ENCODE results near the gene GFOD1. TPM values are rescaled to one million over a fixed set of nuclear protein-coding genes. Genes with fewer than 3 reads are reported as not detected.

Gene GFOD1
- total RNA-seq, 2 donors from 2014 or later: 23.8 to 25.3 TPM

DNA sequence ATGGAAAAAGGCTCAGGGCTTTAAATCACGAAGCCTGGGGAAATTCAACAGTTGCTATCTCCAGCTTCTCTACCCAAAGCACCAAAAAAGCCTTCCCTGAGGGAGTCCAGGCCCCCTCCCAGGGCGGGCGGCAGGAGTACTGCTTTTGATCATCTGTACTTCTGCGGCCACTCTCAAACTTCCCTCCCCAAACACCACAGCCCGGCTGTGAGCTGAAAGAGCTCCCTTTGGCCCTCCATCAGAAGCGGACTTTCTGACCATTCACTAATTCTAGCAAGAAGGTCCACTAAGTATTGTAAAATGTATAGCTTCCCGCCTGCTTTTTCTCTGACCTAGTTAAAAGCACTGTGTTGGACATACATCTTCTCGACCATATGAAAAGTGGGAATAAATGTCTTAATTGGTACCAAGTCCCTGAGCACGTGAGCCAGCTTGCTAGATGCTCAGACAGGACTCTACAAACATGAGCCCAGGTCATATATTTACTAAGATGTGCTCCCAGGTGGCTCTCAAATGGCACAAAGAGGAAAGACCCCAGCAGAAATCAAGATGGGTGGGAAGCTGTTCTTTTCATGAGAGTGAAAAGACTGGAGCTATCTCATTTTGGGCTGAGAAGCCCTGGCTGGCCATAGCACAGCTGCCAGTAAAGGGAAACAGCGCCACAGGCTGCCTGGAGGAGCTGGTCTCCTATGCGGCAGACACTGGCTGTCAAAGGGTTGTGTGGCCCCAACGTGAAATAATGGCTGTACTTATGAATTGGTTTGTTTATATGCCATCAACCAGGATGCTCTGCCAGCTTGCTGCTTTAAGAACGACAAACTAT, 58.6 kb downstream of the GFOD1 start:
- no peak overlapping the region for H3K4me3 ChIP-seq
- TF ChIP-seq, protein P1, sequence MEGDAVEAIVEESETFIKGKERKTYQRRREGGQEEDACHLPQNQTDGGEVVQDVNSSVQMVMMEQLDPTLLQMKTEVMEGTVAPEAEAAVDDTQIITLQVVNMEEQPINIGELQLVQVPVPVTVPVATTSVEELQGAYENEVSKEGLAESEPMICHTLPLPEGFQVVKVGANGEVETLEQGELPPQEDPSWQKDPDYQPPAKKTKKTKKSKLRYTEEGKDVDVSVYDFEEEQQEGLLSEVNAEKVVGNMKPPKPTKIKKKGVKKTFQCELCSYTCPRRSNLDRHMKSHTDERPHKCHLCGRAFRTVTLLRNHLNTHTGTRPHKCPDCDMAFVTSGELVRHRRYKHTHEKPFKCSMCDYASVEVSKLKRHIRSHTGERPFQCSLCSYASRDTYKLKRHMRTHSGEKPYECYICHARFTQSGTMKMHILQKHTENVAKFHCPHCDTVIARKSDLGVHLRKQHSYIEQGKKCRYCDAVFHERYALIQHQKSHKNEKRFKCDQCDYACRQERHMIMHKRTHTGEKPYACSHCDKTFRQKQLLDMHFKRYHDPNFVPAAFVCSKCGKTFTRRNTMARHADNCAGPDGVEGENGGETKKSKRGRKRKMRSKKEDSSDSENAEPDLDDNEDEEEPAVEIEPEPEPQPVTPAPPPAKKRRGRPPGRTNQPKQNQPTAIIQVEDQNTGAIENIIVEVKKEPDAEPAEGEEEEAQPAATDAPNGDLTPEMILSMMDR (IDR thresholded peaks at IDR 0.05): no peak
- H3K27me3 ChIP-seq (replicated peaks; ENCODE audit: insufficient read depth): no peaks in the 10 kb centered on the region
- H3K27ac ChIP-seq: no peak overlapping the region
- H3K9me3 ChIP-seq: no peaks in the 10 kb centered on the region
- DNase-seq (ENCODE audit: low spot score) (no peak), ATAC-seq (ENCODE audit: insufficient number of reproducible peaks, low FRiP score, low read depth) (no peak)
- H3K36me3 ChIP-seq: no peaks in the 10 kb centered on the region
- peaks cover 9 to 20% of the 10 kb centered on the region in 2 donors for H3K4me1 ChIP-seq (ENCODE audit: control insufficient read depth in 1 of 2, low read depth in 2 of 2)

DNA sequence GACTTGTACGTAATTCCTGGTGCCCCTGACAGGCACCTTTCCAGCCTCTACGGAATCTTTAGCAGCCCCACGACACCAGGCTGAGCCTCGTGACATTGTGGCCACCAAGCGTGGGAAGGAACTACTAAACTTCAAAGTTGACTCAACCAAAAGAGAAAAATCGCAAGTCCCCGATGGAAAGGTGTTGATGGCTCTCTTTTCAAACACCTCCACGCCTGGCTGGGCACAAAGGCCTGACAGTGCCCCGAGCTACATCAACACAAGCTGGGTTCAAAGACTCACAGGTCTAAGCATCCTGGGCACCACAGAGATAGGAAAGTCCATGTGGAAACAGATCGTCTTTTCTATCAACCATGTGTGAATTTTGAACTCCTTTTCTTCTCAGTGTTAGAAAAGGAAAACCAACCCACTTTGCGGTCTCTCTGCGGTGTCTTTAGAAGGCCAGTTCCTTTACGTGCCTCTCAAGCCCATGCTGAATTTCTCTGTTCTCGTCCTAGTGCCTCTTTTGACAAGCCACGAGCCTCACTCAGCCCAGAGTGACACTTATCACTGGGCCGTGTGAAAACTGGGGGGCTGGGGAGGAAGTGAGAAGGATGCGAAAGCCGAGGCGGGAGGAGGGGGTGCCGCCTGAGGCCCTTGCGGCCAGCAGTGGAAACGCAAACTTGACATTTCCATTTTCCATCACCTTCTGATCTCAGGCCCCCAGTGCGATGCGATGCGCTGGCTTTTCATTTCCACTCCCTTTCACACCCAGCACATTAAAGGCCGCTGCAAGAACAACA, 59.4 kb downstream of the GFOD1 start:
- ATAC-seq (ENCODE audit: insufficient number of reproducible peaks, low FRiP score, low read depth) (no peak), DNase-seq (ENCODE audit: low spot score) (no peak)

DNA sequence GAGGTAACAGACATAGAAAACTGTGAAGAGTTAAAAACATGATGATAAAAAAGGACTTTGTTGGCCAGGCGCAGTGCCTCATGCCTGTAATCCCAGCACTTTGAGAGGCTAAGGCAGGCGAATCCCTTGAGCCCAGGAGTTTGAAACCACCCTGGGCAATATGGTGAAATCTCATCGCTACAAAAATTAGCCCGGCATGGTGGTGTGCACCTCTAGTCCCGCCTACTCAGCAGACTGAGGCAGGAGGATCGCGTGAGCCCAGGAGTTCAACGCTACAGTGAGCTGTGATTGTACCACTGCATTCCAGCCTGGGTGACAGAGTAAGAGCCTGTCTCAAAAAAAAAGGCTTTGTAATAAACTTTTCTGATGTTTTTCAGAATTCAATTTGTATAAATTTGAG, 60.1 kb downstream of the GFOD1 start:
- Histone ChIP-seq H3K27ac (no peak overlapping the region), H3K4me3 (no peak overlapping the region), H3K27me3 (replicated peaks; ENCODE audit: insufficient read depth) (no peaks in the 10 kb centered on the region), H3K9me3 (no peaks in the 10 kb centered on the region), H3K4me1 (ENCODE audit: control insufficient read depth in 1 of 2, low read depth in 2 of 2) (peaks cover 20 to 35% of the 10 kb centered on the region in 2 donors), H3K36me3 (no peaks in the 10 kb centered on the region)
- TF ChIP-seq, protein P1 (IDR thresholded peaks at IDR 0.05): no peak
- DNase-seq (ENCODE audit: low spot score) (no peak), ATAC-seq (ENCODE audit: insufficient number of reproducible peaks, low FRiP score, low read depth) (no peak)

More for the DNA sequence above, 59.4 kb downstream of the GFOD1 start:
- Histone ChIP-seq H3K36me3 (no peaks in the 10 kb centered on the region), H3K27ac (no peak overlapping the region), H3K4me3 (no peak overlapping the region), H3K27me3 (replicated peaks; ENCODE audit: insufficient read depth) (no peaks in the 10 kb centered on the region), H3K9me3 (no peaks in the 10 kb centered on the region), H3K4me1 (ENCODE audit: control insufficient read depth in 1 of 2, low read depth in 2 of 2) (peaks cover 13 to 29% of the 10 kb centered on the region in 2 donors)
- TF ChIP-seq, protein P1 (IDR thresholded peaks at IDR 0.05): no peak

DNA sequence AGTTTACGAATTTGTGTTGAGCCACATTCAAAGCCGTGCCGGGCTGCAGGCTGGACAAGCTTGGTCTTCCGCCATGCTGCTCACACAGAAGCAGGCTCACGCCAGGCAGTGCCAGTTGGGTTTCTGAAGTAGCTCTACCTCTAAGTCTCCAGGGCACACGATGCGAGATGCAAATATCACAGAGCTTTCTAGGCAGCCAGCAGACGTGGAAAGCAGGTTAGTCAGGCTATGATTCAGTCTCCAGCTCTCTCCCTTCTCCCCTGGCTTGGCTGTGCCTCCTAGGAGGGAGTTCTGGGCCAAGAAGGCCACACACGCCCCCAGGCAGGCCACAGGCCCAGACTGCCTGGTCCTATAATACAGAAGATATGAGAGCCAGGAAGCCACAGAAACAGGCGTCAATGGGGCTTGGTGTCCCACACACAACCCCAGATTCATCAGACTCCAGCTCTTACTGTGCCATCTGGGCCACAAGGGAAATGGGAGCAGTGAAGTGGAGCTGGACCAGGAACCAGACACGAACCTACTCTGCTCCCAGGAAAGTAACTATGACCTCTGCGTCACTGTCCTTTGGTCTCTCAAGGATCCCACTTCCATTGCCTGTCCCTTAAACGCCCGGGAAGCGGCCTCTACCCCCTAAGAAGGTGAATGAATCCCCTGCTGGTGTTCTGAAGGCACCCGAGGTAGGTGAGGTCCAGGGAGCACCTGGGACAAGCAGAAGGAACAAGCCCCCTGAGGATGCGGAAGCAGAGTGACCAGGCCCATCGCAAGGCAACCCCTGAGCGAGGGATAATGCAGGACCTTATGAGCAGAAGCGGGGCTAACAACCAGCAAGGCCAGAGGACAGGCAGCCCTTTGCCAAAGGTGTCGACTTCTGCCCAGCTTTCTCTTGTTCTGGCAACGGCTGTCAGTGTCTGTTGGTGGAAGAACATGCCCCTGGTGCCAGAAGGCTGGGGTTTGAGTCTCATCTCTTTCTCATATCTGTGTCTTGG, 61.2 kb downstream of the GFOD1 start:
- no peaks in the 10 kb centered on the region for H3K27me3 ChIP-seq (replicated peaks; ENCODE audit: insufficient read depth)
- H3K4me1 ChIP-seq (ENCODE audit: control insufficient read depth in 1 of 2, low read depth in 2 of 2): peaks cover 24 to 46% of the 10 kb centered on the region in 2 donors
- TF ChIP-seq, protein P1 (IDR thresholded peaks at IDR 0.05): no peak
- peak overlapping the region; percentile 19 for H3K4me3 ChIP-seq
- H3K9me3 ChIP-seq: no peaks in the 10 kb centered on the region
- H3K27ac ChIP-seq: peak overlapping the region; percentile 65 to 82
- peak; percentile 39 for ATAC-seq (ENCODE audit: insufficient number of reproducible peaks, low FRiP score, low read depth)
- no peaks in the 10 kb centered on the region for H3K36me3 ChIP-seq
- no peak for DNase-seq (ENCODE audit: low spot score)
